Measurements from ENCODE around the gene FGF1. TPM values are rescaled to one million over a fixed set of nuclear protein-coding genes. Genes with fewer than 3 reads are reported as not detected.

Gene FGF1
- total RNA-seq, 4 donors from 2014 or later: 0.51 to 5.7 (median 1.7) TPM; not detected in 1

DNA sequence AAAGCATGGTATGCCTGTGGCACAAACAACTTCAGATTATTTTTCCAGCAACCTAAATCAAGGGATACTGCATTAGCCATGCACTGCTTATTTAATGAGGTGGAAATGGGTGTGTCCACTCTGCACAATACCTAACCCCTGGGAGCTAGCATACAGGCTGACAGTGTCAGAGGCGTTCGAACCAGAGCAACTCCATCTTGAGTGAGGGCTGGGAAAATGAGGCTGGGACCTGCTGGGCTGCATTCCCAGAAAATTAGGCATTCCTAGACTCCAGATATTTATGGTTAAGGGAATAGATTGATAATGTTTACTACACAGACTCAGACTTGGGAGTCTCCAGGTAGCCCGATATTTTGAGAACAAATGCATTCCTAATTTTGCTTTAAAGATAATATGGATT is 2.8 kb downstream of the FGF1 start:
- no peak for DNase-seq
- H3K27ac ChIP-seq: no peak overlapping the region
- intact Hi-C loops (cut with DNase I; ENCODE audit: low total_unique reads): no loop called here
- H3K9me3 ChIP-seq: no peaks in the 10 kb centered on the region
- no peak for TF ChIP-seq POLR2A (IDR thresholded peaks at IDR 0.05)
- TF ChIP-seq, protein P1, sequence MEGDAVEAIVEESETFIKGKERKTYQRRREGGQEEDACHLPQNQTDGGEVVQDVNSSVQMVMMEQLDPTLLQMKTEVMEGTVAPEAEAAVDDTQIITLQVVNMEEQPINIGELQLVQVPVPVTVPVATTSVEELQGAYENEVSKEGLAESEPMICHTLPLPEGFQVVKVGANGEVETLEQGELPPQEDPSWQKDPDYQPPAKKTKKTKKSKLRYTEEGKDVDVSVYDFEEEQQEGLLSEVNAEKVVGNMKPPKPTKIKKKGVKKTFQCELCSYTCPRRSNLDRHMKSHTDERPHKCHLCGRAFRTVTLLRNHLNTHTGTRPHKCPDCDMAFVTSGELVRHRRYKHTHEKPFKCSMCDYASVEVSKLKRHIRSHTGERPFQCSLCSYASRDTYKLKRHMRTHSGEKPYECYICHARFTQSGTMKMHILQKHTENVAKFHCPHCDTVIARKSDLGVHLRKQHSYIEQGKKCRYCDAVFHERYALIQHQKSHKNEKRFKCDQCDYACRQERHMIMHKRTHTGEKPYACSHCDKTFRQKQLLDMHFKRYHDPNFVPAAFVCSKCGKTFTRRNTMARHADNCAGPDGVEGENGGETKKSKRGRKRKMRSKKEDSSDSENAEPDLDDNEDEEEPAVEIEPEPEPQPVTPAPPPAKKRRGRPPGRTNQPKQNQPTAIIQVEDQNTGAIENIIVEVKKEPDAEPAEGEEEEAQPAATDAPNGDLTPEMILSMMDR (IDR thresholded peaks at IDR 0.05): no peak
- H3K36me3 ChIP-seq: no peaks in the 10 kb centered on the region
- H3K4me3 ChIP-seq: no peak overlapping the region
- H3K27me3 ChIP-seq: no peaks in the 10 kb centered on the region
- no peaks in the 10 kb centered on the region for H3K4me1 ChIP-seq

DNA sequence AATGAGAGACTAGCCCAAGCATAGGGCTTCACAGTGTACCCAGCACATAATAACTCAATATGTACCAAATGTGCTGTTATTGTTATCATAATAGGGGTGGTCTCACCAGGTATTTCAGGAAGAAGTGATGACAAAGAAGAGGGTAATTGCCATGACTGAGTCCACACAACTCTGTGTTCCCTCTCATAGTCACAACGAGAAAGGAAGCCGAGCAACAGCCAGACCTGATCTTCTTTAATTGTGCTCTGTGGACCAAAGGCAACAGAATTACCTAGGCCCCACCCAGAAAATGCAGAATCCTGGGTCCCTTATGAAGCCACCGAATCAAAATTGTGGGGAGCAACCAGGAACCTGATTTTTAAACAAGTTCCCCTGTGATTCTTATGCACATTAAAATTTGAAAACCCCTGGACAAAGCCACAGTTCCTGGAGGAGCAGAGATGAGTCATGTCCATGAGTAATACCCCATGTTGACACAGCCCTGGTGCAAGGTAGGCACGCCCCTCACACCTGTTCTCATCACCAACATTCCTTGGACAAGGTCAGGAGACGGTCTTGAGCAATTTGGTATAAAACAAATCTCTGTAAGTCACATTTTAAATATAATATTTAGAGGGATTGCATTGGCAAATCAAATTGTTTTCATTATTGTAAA is 5.2 kb downstream of the FGF1 start:
- TF ChIP-seq POLR2A (IDR thresholded peaks at IDR 0.05): no peak
- TF ChIP-seq, protein P1 (IDR thresholded peaks at IDR 0.05): no peak
- Histone ChIP-seq H3K27ac (no peak overlapping the region), H3K36me3 (no peaks in the 10 kb centered on the region), H3K9me3 (no peaks in the 10 kb centered on the region), H3K4me1 (no peaks in the 10 kb centered on the region), H3K4me3 (no peak overlapping the region), H3K27me3 (no peaks in the 10 kb centered on the region)
- intact Hi-C loops (cut with DNase I; ENCODE audit: low total_unique reads): no loop called here
- DNase-seq: no peak

DNA sequence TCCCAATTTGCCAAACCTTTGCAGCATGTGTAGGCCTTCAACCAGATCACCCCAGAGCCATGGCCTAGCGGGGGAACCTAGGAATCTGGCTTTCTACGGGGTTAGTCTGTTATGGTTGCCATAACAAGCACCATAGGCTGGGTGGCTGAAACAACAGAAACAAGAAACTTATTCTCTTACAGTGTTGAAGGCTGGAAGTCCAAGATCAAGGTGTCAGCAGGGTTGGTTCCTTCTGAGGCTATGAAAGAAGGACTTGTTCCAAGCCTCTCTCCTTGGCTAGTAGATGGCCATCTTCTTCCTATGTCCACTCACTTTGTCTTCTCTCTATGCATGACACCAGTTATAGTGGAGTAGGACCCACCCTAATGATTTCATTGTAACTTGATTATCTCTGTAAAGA is 6.1 kb downstream of the FGF1 start:
- Histone ChIP-seq H3K36me3 (no peaks in the 10 kb centered on the region), H3K27ac (no peak overlapping the region), H3K9me3 (no peaks in the 10 kb centered on the region), H3K27me3 (no peaks in the 10 kb centered on the region), H3K4me3 (no peak overlapping the region), H3K4me1 (no peaks in the 10 kb centered on the region)
- intact Hi-C loops (cut with DNase I; ENCODE audit: low total_unique reads): no loop called here
- no peak for TF ChIP-seq POLR2A (IDR thresholded peaks at IDR 0.05)
- TF ChIP-seq, protein P1 (IDR thresholded peaks at IDR 0.05): no peak
- DNase-seq: no peak

DNA sequence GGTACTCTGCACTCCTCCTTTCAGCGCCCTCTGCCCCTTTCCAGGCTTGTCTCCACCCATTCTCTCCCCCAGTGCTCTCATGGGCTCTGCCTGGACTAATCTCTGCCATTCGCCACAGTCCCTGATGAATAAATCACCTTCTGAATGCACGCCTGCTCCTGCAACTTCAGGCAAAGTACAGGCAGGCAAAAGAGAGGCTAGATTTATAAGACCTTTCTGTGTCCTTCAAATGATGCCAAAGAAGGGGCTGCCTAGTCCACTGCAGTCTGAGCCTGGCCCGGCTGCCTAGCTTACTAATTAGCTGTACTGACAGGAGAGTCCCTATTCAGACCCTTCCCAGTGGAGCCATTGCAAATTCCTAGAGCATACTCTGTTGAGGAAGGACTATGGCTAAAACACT is 7.4 kb downstream of the FGF1 start:
- Histone ChIP-seq H3K4me3 (no peak overlapping the region), H3K27me3 (no peaks in the 10 kb centered on the region), H3K4me1 (no peaks in the 10 kb centered on the region), H3K36me3 (no peaks in the 10 kb centered on the region), H3K9me3 (no peaks in the 10 kb centered on the region), H3K27ac (no peak overlapping the region)
- no peak for DNase-seq
- no peak for TF ChIP-seq POLR2A (IDR thresholded peaks at IDR 0.05)
- TF ChIP-seq, protein P1 (IDR thresholded peaks at IDR 0.05): no peak
- intact Hi-C loops (cut with DNase I; ENCODE audit: low total_unique reads): no loop called here

DNA sequence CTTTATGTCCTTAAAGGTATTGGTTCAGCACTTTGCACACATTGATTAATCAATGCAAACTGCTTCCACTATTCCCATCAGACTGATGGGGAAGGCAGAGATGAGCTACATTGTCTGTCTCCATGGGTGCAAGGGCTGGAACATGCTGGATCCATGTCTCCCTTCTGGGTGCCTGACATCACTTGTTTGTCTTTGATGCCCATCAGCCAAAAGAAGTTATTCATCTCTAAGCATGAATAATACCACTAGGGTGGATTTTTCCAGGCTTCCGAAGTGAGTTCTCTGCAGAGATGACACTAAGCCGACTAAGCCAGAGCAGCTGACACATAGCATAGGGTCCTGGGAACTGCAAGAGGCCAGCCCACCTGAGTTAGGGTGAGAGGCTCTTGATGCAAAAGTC is 8.7 kb downstream of the FGF1 start:
- intact Hi-C loops (cut with DNase I; ENCODE audit: low total_unique reads): no loop called here
- H3K27ac ChIP-seq: no peak overlapping the region
- no peak for TF ChIP-seq POLR2A (IDR thresholded peaks at IDR 0.05)
- TF ChIP-seq, protein P1 (IDR thresholded peaks at IDR 0.05): no peak
- DNase-seq: no peak
- H3K27me3 ChIP-seq: no peaks in the 10 kb centered on the region
- no peak overlapping the region for H3K4me3 ChIP-seq
- H3K9me3 ChIP-seq: no peaks in the 10 kb centered on the region
- H3K36me3 ChIP-seq: no peaks in the 10 kb centered on the region
- H3K4me1 ChIP-seq: no peaks in the 10 kb centered on the region

Measured in uterus (tissue), 4 donors.